ENCODE results near the gene CFAP119.

DNA sequence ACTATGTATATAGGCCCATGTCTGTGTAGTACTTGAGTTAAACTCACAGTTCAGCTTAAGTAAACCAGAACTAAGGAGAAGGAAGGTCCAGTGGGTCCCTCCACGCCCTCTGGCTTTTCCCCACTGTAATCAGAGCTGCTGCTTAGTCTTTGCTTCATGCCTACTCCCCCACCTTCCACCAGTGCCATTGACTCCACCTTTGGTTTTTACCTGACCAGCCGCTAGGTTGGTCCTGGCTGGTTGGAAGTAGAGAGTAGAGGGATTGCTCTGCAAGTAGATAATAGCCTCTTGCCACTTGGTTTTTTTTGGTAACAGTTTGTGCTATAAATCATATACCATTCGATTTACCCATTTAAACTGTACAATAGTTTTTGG is 36.5 kb downstream of the CFAP119 start:
- TF ChIP-seq GATA2 (IDR thresholded peaks at IDR 0.05; ENCODE audit: low read depth, low read length) (no peak), GATA3 (IDR thresholded peaks at IDR 0.05; ENCODE audit: low read depth, low read length) (no peak)
